IMR-90 (cell line): ENCODE measurements around the gene TMEM132A. TPM values are rescaled to one million over a fixed set of nuclear protein-coding genes. Genes with fewer than 3 reads are reported as not detected.

ENCODE experiments used
- ATAC-seq: fragments of 200-7000 bp; cut with Tn5 transposase; 2 replicates; pipeline ENCODE4 v1.9.1; 2020; ENCODE audit warnings: low read depth, mild to moderate bottlenecking, moderate library complexity
- BruUV-seq: library from RNA; stranded (reverse); fragments of 400-500 nt; replicated peaks from 2 replicates; lab custom pipeline; 2021; lab: Mats Ljungman, UMichigan
- CTCF ChIA-PET: fragments of 300-600 bp; formaldehyde crosslinking; extraction: SDS; loops from one replicate; lab custom pipeline; 2021; ENCODE audit warnings: antibody characterized with exemption; lab: Yijun Ruan, JAX
- POLR2A ChIA-PET: fragments of 300-600 bp; sonication (Branson Sonifier 250); formaldehyde crosslinking; loops from one replicate; lab custom pipeline; 2022; ENCODE audit warnings: antibody characterized with exemption; ENCODE audit not compliant: unreplicated experiment; lab: Charles Lee
- DNase-seq: peaks from one replicate; pipeline ENCODE4 v3.0.0; 2013
- H2AFZ ChIP-seq: replicated peaks from 2 replicates; pipeline ENCODE3; 2013; ENCODE audit warnings: low read length, mild to moderate bottlenecking; ENCODE audit not compliant: poor library complexity
- H2AK5ac ChIP-seq: 2 replicates; pipeline ENCODE4 v1.6.1; 2013; ENCODE audit warnings: low read depth, low read length, inconsistent platforms
- H2AK9ac ChIP-seq: replicated peaks from 2 replicates; pipeline ENCODE3; 2013; ENCODE audit warnings: mild to moderate bottlenecking, low read depth, low read length, moderate library complexity; ENCODE audit not compliant: poor library complexity
- H2BK120ac ChIP-seq: 2 replicates; pipeline ENCODE4 v1.6.1; 2013; ENCODE audit warnings: low read depth, low read length, inconsistent platforms
- H2BK15ac ChIP-seq: 3 replicates; pipeline ENCODE4 v1.6.1; 2013; ENCODE audit warnings: low read depth, low read length, inconsistent platforms
- H2BK20ac ChIP-seq: 2 replicates; pipeline ENCODE4 v1.6.1; 2013; ENCODE audit warnings: low read depth, mild to moderate bottlenecking, inconsistent platforms, low read length, moderate library complexity
- H2BK5ac ChIP-seq: 2 replicates; pipeline ENCODE4 v1.6.1; 2013; ENCODE audit warnings: mild to moderate bottlenecking, low read depth, low read length, inconsistent platforms; ENCODE audit not compliant: poor library complexity, severe bottlenecking
- H3K14ac ChIP-seq: replicated peaks from 2 replicates; pipeline ENCODE4 v1.6.1; 2013; ENCODE audit warnings: low read depth, low read length, inconsistent platforms
- H3K18ac ChIP-seq: 2 replicates; pipeline ENCODE4 v1.6.1; 2013; ENCODE audit warnings: low read depth, low read length, control low read depth
- H3K23ac ChIP-seq: 2 replicates; pipeline ENCODE4 v1.6.1; 2013; ENCODE audit warnings: low read depth, low read length, inconsistent platforms
- H3K27ac ChIP-seq: 2 replicates; pipeline ENCODE4 v1.5.1; 2013; ENCODE audit warnings: mild to moderate bottlenecking, control low read depth, low read length; ENCODE audit not compliant: insufficient read depth
- H3K27me3 ChIP-seq: 2 replicates; pipeline ENCODE4 v1.6.1; 2013; ENCODE audit warnings: low read length; ENCODE audit not compliant: control insufficient read depth, insufficient read depth
- H3K36me3 ChIP-seq: 2 replicates; pipeline ENCODE4 v1.6.1; 2013; ENCODE audit warnings: low read length, mixed read lengths; ENCODE audit not compliant: control insufficient read depth, insufficient read depth
- H3K4ac ChIP-seq: 2 replicates; pipeline ENCODE4 v1.6.1; 2013; ENCODE audit warnings: low read depth, low read length, inconsistent platforms
- H3K4me1 ChIP-seq: 2 replicates; pipeline ENCODE4 v1.6.1; 2013; ENCODE audit warnings: low read length, mixed read lengths; ENCODE audit not compliant: control insufficient read depth, insufficient read depth
- H3K4me2 ChIP-seq: 2 replicates; pipeline ENCODE4 v1.6.1; 2013; ENCODE audit warnings: low read depth, mild to moderate bottlenecking, control low read depth, low read length, moderate library complexity
- H3K4me3 ChIP-seq: 2 replicates; pipeline ENCODE4 v1.5.1; 2013; ENCODE audit warnings: low read depth, mild to moderate bottlenecking, control low read depth, low read length, moderate library complexity; ENCODE audit not compliant: insufficient read depth
- H3K56ac ChIP-seq: 2 replicates; pipeline ENCODE4 v1.6.1; 2013; ENCODE audit warnings: low read length, inconsistent platforms; ENCODE audit not compliant: insufficient read depth; ENCODE audit errors: extremely low read depth
- H3K79me1 ChIP-seq, 2 experiments: 2 replicates each; pipeline ENCODE4 v1.6.1; 2013; ENCODE audit warnings: low read length in 2 of 2, inconsistent platforms in 1 of 2, low read depth in 1 of 2
- H3K9ac ChIP-seq: 2 replicates; pipeline ENCODE4 v1.6.1; 2013; ENCODE audit warnings: low read depth, low read length, control low read depth
- H3K9me1 ChIP-seq: 2 replicates; pipeline ENCODE4 v1.6.1; 2013; ENCODE audit warnings: low read length, inconsistent platforms; ENCODE audit not compliant: insufficient read depth
- H3K9me3 ChIP-seq: 2 replicates; pipeline ENCODE4 v1.6.1; 2013; ENCODE audit warnings: low read length; ENCODE audit not compliant: control insufficient read depth, insufficient read depth
- H4K20me1 ChIP-seq: 2 replicates; pipeline ENCODE4 v1.6.1; 2013; ENCODE audit warnings: low read length, inconsistent platforms; ENCODE audit not compliant: insufficient read depth
- H4K5ac ChIP-seq: 2 replicates; pipeline ENCODE4 v1.6.1; 2013; ENCODE audit warnings: mild to moderate bottlenecking, low read depth, low read length, control low read depth
- H4K8ac ChIP-seq, 2 experiments: 2 replicates each; pipeline ENCODE4 v1.6.1; 2013; ENCODE audit warnings: low read depth in 2 of 2, low read length in 2 of 2, control low read depth in 1 of 2, inconsistent platforms in 1 of 2
- H4K91ac ChIP-seq: 2 replicates; pipeline ENCODE4 v1.6.1; 2013; ENCODE audit warnings: low read depth, low read length, inconsistent platforms; ENCODE audit not compliant: insufficient read depth
- BHLHE40 ChIP-seq: fragments of 150-350 bp; IDR thresholded peaks from 2 replicates; pipeline ENCODE4 v1.6.1; 2016; ENCODE audit warnings: mild to moderate bottlenecking, low read depth, low read length
- WGBS, 2 experiments: methylation state at CpG; one replicate each; pipeline versions ENCODE4 v1.1.5 to v1.1.7; 2013; ENCODE audit warnings: missing lambda C conversion rate in 2 of 2; ENCODE audit not compliant: insufficient read length in 1 of 2; ENCODE audit errors: extremely low coverage in 2 of 2; 5-methylcytosine and 5-hydroxymethylcytosine counted together
- dilution Hi-C: fragments of 300-500 bp; cut with HindIII; formaldehyde crosslinking; loops from one replicate; pipeline ENCODE4 v1.14.3; 2018; ENCODE audit warnings: low sequenced_read_pairs; ENCODE audit not compliant: unreplicated experiment
- in situ Hi-C: fragments of 300-500 bp; cut with MboI; formaldehyde crosslinking; loops from 3 replicates; pipeline ENCODE4 v1.14.3; 2019; ENCODE audit warnings: low sequenced_read_pairs, inconsistent platforms, mixed read lengths
- intact Hi-C: fragments of 100-400 bp; cut with micrococcal nuclease; formaldehyde crosslinking; loops from 2 replicates; pipeline ENCODE4 v1.10.0; 2022
- polyA plus RNA-seq, 3 experiments: library from polyadenylated mRNA; depleted of rRNA; stranded (reverse); fragments of >200 nt; gene quantifications; 2 replicates each; pipeline ENCODE4 v1.2.3, GENCODE V29; 2012; ENCODE audit warnings: low replicate concordance in 1 of 3
- total RNA-seq: library from RNA; depleted of rRNA; stranded (reverse); fragments of >200 nt; gene quantifications from 2 replicates; pipeline ENCODE4 v1.2.3, GENCODE V29; 2012

TMEM132A gene
- total and polyA plus RNA-seq, 2 of the 4 experiments (the other 2 are of a cell fraction): 7.7 to 64.2 TPM

DNA sequence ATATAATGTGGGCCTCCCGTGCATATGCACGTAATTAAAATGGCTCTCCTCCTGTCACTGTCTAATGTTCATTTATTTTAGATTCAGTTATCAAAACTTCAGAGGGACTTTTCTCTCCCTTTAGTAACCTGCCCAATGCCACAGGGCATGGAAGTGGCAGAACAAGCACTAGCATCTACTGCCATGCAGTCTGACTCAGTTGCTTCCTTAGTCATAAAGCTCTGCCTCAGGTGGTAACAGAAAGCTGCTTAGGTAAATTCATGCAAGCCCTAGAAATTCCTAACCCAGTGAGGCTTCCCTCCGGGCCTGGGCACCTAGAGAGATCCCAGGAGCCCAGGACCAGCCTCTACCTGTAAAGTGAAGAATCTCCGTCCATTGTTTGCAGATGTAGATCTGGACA is 26.8 kb upstream of the TMEM132A start:
- in situ Hi-C loops: loop anchor here (5.0 kb wide), 1 partner anchor 120 kb away; no protein-coding TSS in a partner anchor
- dilution Hi-C loops: no loop called here
- H2AFZ ChIP-seq: no peak overlapping the region
- no peak overlapping the region for H3K4me2 ChIP-seq
- no peak overlapping the region for H2AK5ac ChIP-seq
- CTCF ChIA-PET: no interaction called here
- WGBS, 2 experiments: 93% methylated on average over 2 of the region's 4 CpGs; no CpG with 5 or more reads in 1 of the 2 experiments
- H4K5ac ChIP-seq: no peak overlapping the region
- no peak for DNase-seq
- no peak overlapping the region for H3K18ac ChIP-seq
- H3K4me1 ChIP-seq: no peaks in the 10 kb centered on the region
- H3K27me3 ChIP-seq: no peaks in the 10 kb centered on the region
- H2BK120ac ChIP-seq: no peak overlapping the region
- H2AK9ac ChIP-seq: no peak overlapping the region
- POLR2A ChIA-PET: no interaction called here
- H3K23ac ChIP-seq: no peak overlapping the region
- H3K56ac ChIP-seq: no peak overlapping the region
- H3K9me1 ChIP-seq: no peaks in the 10 kb centered on the region
- peaks cover under 1% of the 10 kb centered on the region; the same call in 1 of the 2 replicates for H4K20me1 ChIP-seq
- no peaks in the 10 kb centered on the region for H3K9me3 ChIP-seq
- no peak overlapping the region for H2BK5ac ChIP-seq
- no peak for ATAC-seq
- no peak overlapping the region for H3K14ac ChIP-seq
- no peak overlapping the region for H3K9ac ChIP-seq
- no peak overlapping the region for H2BK20ac ChIP-seq
- intact Hi-C loops: no loop called here
- H4K8ac ChIP-seq: no peak overlapping the region
- H3K79me1 ChIP-seq: peaks cover 2 to 12% of the 10 kb centered on the region in 2 experiments; a peak in 2 of 4 replicates
- no peak overlapping the region for H3K27ac ChIP-seq
- H3K4me3 ChIP-seq: no peak overlapping the region
- peaks cover 53% of the 10 kb centered on the region for H3K36me3 ChIP-seq
- no TSS peak for BruUV-seq
- H2BK15ac ChIP-seq: no peak overlapping the region
- no peak overlapping the region for H3K4ac ChIP-seq
- TF ChIP-seq BHLHE40: no peak
- H4K91ac ChIP-seq: no peak overlapping the region
